ENCODE measurements around the gene ADAMTS12. TPM values are rescaled to one million over a fixed set of nuclear protein-coding genes. Genes with fewer than 3 reads are reported as not detected.

Gene ADAMTS12
- total RNA-seq, 2 donors from 2014 or later, result 0.43 to 1.7 TPM

GRCh38 chr5:33736510-33736909 is 155.3 kb downstream of the ADAMTS12 start:
- Histone ChIP-seq H3K9me3 (no peaks in the 10 kb centered on the region), H3K4me1 (no peaks in the 10 kb centered on the region), H3K36me3 (no peaks in the 10 kb centered on the region), H3K27me3 (no peaks in the 10 kb centered on the region), H3K4me3 (no peak overlapping the region), H3K27ac (no peak overlapping the region)
- no peak for TF ChIP-seq CTCF (IDR thresholded peaks at IDR 0.05)
- no peak for DNase-seq (ENCODE audit: low spot score)

GRCh38 chr5:33735072-33735471 is 156.7 kb downstream of the ADAMTS12 start:
- Histone ChIP-seq H3K4me3 (no peak overlapping the region), H3K27me3 (no peaks in the 10 kb centered on the region), H3K27ac (no peak overlapping the region), H3K9me3 (no peaks in the 10 kb centered on the region), H3K36me3 (no peaks in the 10 kb centered on the region), H3K4me1 (no peaks in the 10 kb centered on the region)
- no peak for TF ChIP-seq CTCF (IDR thresholded peaks at IDR 0.05)
- no peak for DNase-seq (ENCODE audit: low spot score)

- no peaks in the 10 kb centered on the region for H3K9me3 ChIP-seq
- no peak for TF ChIP-seq CTCF (IDR thresholded peaks at IDR 0.05)
- no peak for DNase-seq (ENCODE audit: low spot score)
- no peak overlapping the region for H3K27ac ChIP-seq
- H3K4me3 ChIP-seq, result no peak overlapping the region
- H3K36me3 ChIP-seq, result no peaks in the 10 kb centered on the region
- H3K27me3 ChIP-seq, result no peaks in the 10 kb centered on the region
- H3K4me1 ChIP-seq, result no peaks in the 10 kb centered on the region
Measured at GRCh38 chr5:33734537-33734936, 157.3 kb downstream of the ADAMTS12 start.

- Histone ChIP-seq H3K27ac (no peak overlapping the region), H3K4me1 (no peaks in the 10 kb centered on the region), H3K9me3 (no peaks in the 10 kb centered on the region), H3K4me3 (no peak overlapping the region), H3K36me3 (no peaks in the 10 kb centered on the region), H3K27me3 (no peaks in the 10 kb centered on the region)
- no peak for TF ChIP-seq CTCF (IDR thresholded peaks at IDR 0.05)
- DNase-seq (ENCODE audit: low spot score), result no peak
Measured at GRCh38 chr5:33733225-33733624, 158.6 kb downstream of the ADAMTS12 start.

GRCh38 chr5:33726422-33727165 is 165.2 kb downstream of the ADAMTS12 start:
- Histone ChIP-seq H3K27ac (no peak overlapping the region), H3K9me3 (no peaks in the 10 kb centered on the region), H3K27me3 (no peaks in the 10 kb centered on the region), H3K36me3 (no peaks in the 10 kb centered on the region), H3K4me3 (no peak overlapping the region), H3K4me1 (peaks cover 0 to 4% of the 10 kb centered on the region in 2 donors)
- TF ChIP-seq CTCF (IDR thresholded peaks at IDR 0.05), result no peak
- DNase-seq (ENCODE audit: low spot score), result no peak

- Histone ChIP-seq H3K36me3 (no peaks in the 10 kb centered on the region), H3K4me3 (no peak overlapping the region), H3K9me3 (no peaks in the 10 kb centered on the region), H3K27me3 (no peaks in the 10 kb centered on the region), H3K27ac (no peak overlapping the region), H3K4me1 (peaks cover 0 to 7% of the 10 kb centered on the region in 2 donors)
- DNase-seq (ENCODE audit: low spot score), result no peak
- TF ChIP-seq CTCF (IDR thresholded peaks at IDR 0.05), result no peak
Measured at GRCh38 chr5:33725806-33726205, 166.0 kb downstream of the ADAMTS12 start.
